ENCODE measurements around the gene NTN4.

NTN4 gene

GRCh38 chr12:95723693-95724384, 66.7 kb downstream of the NTN4 start:
- no peak overlapping the region for H2AK5ac ChIP-seq (ENCODE audit: low read length)
- H2BK15ac ChIP-seq (replicated peaks; ENCODE audit: low read depth) = no peak overlapping the region
- no peak overlapping the region for H3K4ac ChIP-seq (ENCODE audit: low read depth, low read length)
- H3K79me2 ChIP-seq (ENCODE audit: control insufficient read depth, insufficient read depth, low read length) = no peaks in the 10 kb centered on the region
- H3K4me2 ChIP-seq (ENCODE audit: low read length) = no peak overlapping the region
- H3K36me3 ChIP-seq (ENCODE audit: control insufficient read depth, insufficient read depth, low read length) = no peaks in the 10 kb centered on the region
- no CpG with 5 or more reads among the region's 4 CpGs for WGBS (ENCODE audit: extremely low coverage, insufficient coverage, low lambda C conversion rate)
- H3K23ac ChIP-seq (ENCODE audit: low read length) = no peak overlapping the region
- H3K4me1 ChIP-seq (ENCODE audit: control insufficient read depth, low read depth, low read length) = no peaks in the 10 kb centered on the region
- H4K8ac ChIP-seq (ENCODE audit: low read depth, low read length) = no peak overlapping the region
- no peak overlapping the region for H3K9ac ChIP-seq (ENCODE audit: low read length)
- no peak overlapping the region for H3K18ac ChIP-seq (ENCODE audit: low read length)
- no peak overlapping the region for H3K27ac ChIP-seq (ENCODE audit: low read depth, low read length)
- H3K56ac ChIP-seq (ENCODE audit: low read length) = no peak overlapping the region
- no peak overlapping the region for H2BK5ac ChIP-seq (ENCODE audit: low read length)
- no peak overlapping the region for H3K4me3 ChIP-seq (ENCODE audit: low read length)
- H4K5ac ChIP-seq (ENCODE audit: low read length) = no peak overlapping the region
- no peaks in the 10 kb centered on the region for H3K27me3 ChIP-seq (ENCODE audit: insufficient read depth, low read length, poor library complexity)
- H3K79me1 ChIP-seq (ENCODE audit: low read length) = no peaks in the 10 kb centered on the region
- DNase-seq = no peak
- no peak overlapping the region for H2BK120ac ChIP-seq (ENCODE audit: low read depth, low read length)

- H3K56ac ChIP-seq (ENCODE audit: low read length) = no peak overlapping the region
Observed at GRCh38 chr12:95721320-95721719, 69.2 kb downstream of the NTN4 start.

DNA sequence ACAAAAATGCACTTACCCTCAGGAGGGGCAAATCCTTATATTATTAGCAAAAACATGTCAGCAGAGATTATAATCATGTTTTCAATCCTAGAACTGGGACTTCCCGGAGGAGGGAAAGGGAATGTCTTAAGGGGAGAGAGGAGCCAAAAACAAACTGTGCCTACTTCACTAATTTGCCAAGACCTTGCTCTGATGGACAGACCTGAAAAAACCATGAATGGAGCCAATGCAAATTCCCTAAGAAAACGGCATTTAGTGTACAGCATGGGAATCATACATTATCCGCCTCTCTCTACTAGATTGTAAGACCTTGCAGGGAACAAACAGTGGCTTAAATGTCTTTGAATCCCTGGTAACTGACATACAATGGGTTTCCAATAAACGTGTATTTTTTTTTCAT, 70.4 kb downstream of the NTN4 start:
- no peak overlapping the region for H4K5ac ChIP-seq (ENCODE audit: low read length)
- no peak overlapping the region for H3K56ac ChIP-seq (ENCODE audit: low read length)
- H3K36me3 ChIP-seq (ENCODE audit: control insufficient read depth, insufficient read depth, low read length) = no peaks in the 10 kb centered on the region

More at GRCh38 chr12:95721320-95721719, 69.2 kb downstream of the NTN4 start:
- Histone ChIP-seq H3K79me2 (ENCODE audit: control insufficient read depth, insufficient read depth, low read length) (no peaks in the 10 kb centered on the region), H3K27me3 (ENCODE audit: insufficient read depth, low read length, poor library complexity) (no peaks in the 10 kb centered on the region), H3K4me3 (ENCODE audit: low read length) (no peak overlapping the region), H3K4ac (ENCODE audit: low read depth, low read length) (no peak overlapping the region), H3K4me1 (ENCODE audit: control insufficient read depth, low read depth, low read length) (no peaks in the 10 kb centered on the region), H3K18ac (ENCODE audit: low read length) (no peak overlapping the region), H2BK5ac (ENCODE audit: low read length) (peak overlapping the region; percentile 14), H2AK5ac (ENCODE audit: low read length) (no peak overlapping the region), H2BK15ac (replicated peaks; ENCODE audit: low read depth) (no peak overlapping the region), H4K5ac (ENCODE audit: low read length) (no peak overlapping the region), H4K8ac (ENCODE audit: low read depth, low read length) (no peak overlapping the region), H3K9ac (ENCODE audit: low read length) (no peak overlapping the region), H3K79me1 (ENCODE audit: low read length) (no peaks in the 10 kb centered on the region), H3K4me2 (ENCODE audit: low read length) (no peak overlapping the region), H2BK120ac (ENCODE audit: low read depth, low read length) (no peak overlapping the region), H3K27ac (ENCODE audit: low read depth, low read length) (no peak overlapping the region), H3K23ac (ENCODE audit: low read length) (no peak overlapping the region), H3K36me3 (ENCODE audit: control insufficient read depth, insufficient read depth, low read length) (no peaks in the 10 kb centered on the region)
- DNase-seq = peak; percentile 47
- WGBS (ENCODE audit: extremely low coverage, insufficient coverage, low lambda C conversion rate) = no CpG with 5 or more reads among the region's 2 CpGs

DNA sequence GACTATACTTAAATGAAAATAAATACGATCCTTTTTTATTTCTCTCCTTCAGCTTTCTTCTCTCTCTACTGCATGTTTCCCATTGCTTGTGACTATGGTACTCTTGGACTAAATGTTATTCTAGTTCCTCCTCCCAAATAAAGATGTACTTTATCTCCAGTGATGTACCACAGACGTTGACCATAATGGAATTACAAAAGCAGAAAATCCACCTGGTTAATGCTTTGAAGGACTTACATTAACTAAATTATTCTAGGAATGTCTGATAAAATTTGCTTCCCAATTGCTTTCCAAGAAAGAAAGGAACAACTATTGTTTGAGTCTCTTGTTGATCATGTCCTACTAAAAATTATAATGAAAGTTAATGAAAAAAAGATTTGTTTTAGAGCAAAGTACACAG, 71.8 kb downstream of the NTN4 start:
- Histone ChIP-seq H4K5ac (ENCODE audit: low read length) (no peak overlapping the region), H3K27ac (ENCODE audit: low read depth, low read length) (no peak overlapping the region), H3K56ac (ENCODE audit: low read length) (no peak overlapping the region), H3K4me3 (ENCODE audit: low read length) (no peak overlapping the region), H2AK5ac (ENCODE audit: low read length) (no peak overlapping the region), H3K4me1 (ENCODE audit: control insufficient read depth, low read depth, low read length) (no peaks in the 10 kb centered on the region), H2BK5ac (ENCODE audit: low read length) (no peak overlapping the region), H3K23ac (ENCODE audit: low read length) (no peak overlapping the region), H3K79me2 (ENCODE audit: control insufficient read depth, insufficient read depth, low read length) (no peaks in the 10 kb centered on the region), H3K4me2 (ENCODE audit: low read length) (no peak overlapping the region), H3K79me1 (ENCODE audit: low read length) (no peaks in the 10 kb centered on the region), H2BK120ac (ENCODE audit: low read depth, low read length) (no peak overlapping the region), H2BK15ac (replicated peaks; ENCODE audit: low read depth) (no peak overlapping the region), H3K18ac (ENCODE audit: low read length) (no peak overlapping the region), H3K36me3 (ENCODE audit: control insufficient read depth, insufficient read depth, low read length) (no peaks in the 10 kb centered on the region), H3K9ac (ENCODE audit: low read length) (no peak overlapping the region), H3K27me3 (ENCODE audit: insufficient read depth, low read length, poor library complexity) (no peaks in the 10 kb centered on the region), H4K8ac (ENCODE audit: low read depth, low read length) (no peak overlapping the region), H3K4ac (ENCODE audit: low read depth, low read length) (no peak overlapping the region)
- no CpG with 5 or more reads among the region's 2 CpGs for WGBS (ENCODE audit: extremely low coverage, insufficient coverage, low lambda C conversion rate)
- no peak for DNase-seq

More for the DNA sequence above, 70.4 kb downstream of the NTN4 start:
- Histone ChIP-seq H3K4me3 (ENCODE audit: low read length) (no peak overlapping the region), H3K79me2 (ENCODE audit: control insufficient read depth, insufficient read depth, low read length) (no peaks in the 10 kb centered on the region), H2BK15ac (replicated peaks; ENCODE audit: low read depth) (no peak overlapping the region), H2BK5ac (ENCODE audit: low read length) (no peak overlapping the region), H2BK120ac (ENCODE audit: low read depth, low read length) (no peak overlapping the region), H4K8ac (ENCODE audit: low read depth, low read length) (no peak overlapping the region), H3K18ac (ENCODE audit: low read length) (no peak overlapping the region), H3K4ac (ENCODE audit: low read depth, low read length) (no peak overlapping the region), H3K9ac (ENCODE audit: low read length) (no peak overlapping the region), H3K4me2 (ENCODE audit: low read length) (no peak overlapping the region), H3K23ac (ENCODE audit: low read length) (no peak overlapping the region), H3K4me1 (ENCODE audit: control insufficient read depth, low read depth, low read length) (no peaks in the 10 kb centered on the region), H3K27ac (ENCODE audit: low read depth, low read length) (no peak overlapping the region), H3K79me1 (ENCODE audit: low read length) (no peaks in the 10 kb centered on the region), H3K27me3 (ENCODE audit: insufficient read depth, low read length, poor library complexity) (no peaks in the 10 kb centered on the region), H2AK5ac (ENCODE audit: low read length) (no peak overlapping the region)
- WGBS (ENCODE audit: extremely low coverage, insufficient coverage, low lambda C conversion rate) = no CpG with 5 or more reads among the region's 4 CpGs
- DNase-seq = no peak

DNA sequence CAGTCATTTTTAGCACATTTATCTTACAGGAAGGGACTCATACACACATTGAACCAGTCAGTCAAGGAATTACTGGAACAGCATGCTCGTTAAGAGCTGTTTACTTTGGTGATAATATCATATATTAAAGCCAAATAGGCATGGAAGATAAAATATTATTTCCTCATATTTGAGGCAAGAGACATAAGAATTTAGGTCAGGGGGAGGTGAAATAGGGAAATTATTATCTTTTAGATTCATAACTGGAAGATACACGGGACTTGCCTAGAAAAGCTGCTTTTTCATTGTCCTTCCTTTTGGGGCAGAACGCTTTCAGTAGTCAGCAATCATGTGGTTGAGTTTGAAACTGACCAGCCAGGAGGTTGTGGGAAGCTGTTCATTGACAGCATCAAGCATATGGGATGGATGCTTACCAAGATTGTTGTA, 72.5 kb downstream of the NTN4 start:
- H2AK5ac ChIP-seq (ENCODE audit: low read length) = no peak overlapping the region
- no peak overlapping the region for H3K9ac ChIP-seq (ENCODE audit: low read length)
- no peak overlapping the region for H3K27ac ChIP-seq (ENCODE audit: low read depth, low read length)
- no peaks in the 10 kb centered on the region for H3K4me1 ChIP-seq (ENCODE audit: control insufficient read depth, low read depth, low read length)
- no CpG with 5 or more reads among the region's 3 CpGs for WGBS (ENCODE audit: extremely low coverage, insufficient coverage, low lambda C conversion rate)
- H3K4ac ChIP-seq (ENCODE audit: low read depth, low read length) = no peak overlapping the region
- H4K5ac ChIP-seq (ENCODE audit: low read length) = no peak overlapping the region
- DNase-seq = no peak
- H2BK15ac ChIP-seq (replicated peaks; ENCODE audit: low read depth) = no peak overlapping the region
- no peak overlapping the region for H3K56ac ChIP-seq (ENCODE audit: low read length)
- H4K8ac ChIP-seq (ENCODE audit: low read depth, low read length) = no peak overlapping the region
- no peaks in the 10 kb centered on the region for H3K79me1 ChIP-seq (ENCODE audit: low read length)
- no peaks in the 10 kb centered on the region for H3K27me3 ChIP-seq (ENCODE audit: insufficient read depth, low read length, poor library complexity)
- no peaks in the 10 kb centered on the region for H3K36me3 ChIP-seq (ENCODE audit: control insufficient read depth, insufficient read depth, low read length)
- H3K23ac ChIP-seq (ENCODE audit: low read length) = no peak overlapping the region
- no peak overlapping the region for H3K18ac ChIP-seq (ENCODE audit: low read length)
- H3K4me2 ChIP-seq (ENCODE audit: low read length) = no peak overlapping the region
- H3K79me2 ChIP-seq (ENCODE audit: control insufficient read depth, insufficient read depth, low read length) = no peaks in the 10 kb centered on the region
- H2BK5ac ChIP-seq (ENCODE audit: low read length) = no peak overlapping the region
- no peak overlapping the region for H3K4me3 ChIP-seq (ENCODE audit: low read length)
- no peak overlapping the region for H2BK120ac ChIP-seq (ENCODE audit: low read depth, low read length)
